Measurements from ENCODE around the gene ENPP7.

Gene ENPP7

DNA sequence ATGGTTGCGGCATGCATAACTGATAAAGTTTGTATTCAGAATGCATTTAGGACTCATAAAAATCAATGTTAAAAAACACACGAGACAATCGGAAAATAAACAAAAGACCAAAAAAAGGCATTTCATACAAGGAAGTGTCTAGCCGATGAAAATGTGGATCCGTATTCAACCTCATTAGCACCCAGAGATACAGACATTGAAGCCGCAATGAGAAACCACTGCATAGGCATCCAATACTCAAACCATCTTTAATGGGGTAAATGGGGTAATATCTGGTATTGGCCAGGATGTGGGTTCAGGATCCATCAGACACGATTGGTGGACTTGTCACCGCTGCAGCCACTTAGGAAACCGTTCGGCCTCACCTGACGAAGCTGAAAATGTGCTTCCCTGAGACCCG, 47.4 kb upstream of the ENPP7 start:
- no peaks in the 10 kb centered on the region for H3K36me3 ChIP-seq (ENCODE audit: insufficient read depth, low read length)
- TF ChIP-seq EZH2 (IDR thresholded peaks at IDR 0.05; ENCODE audit: borderline replicate concordance, low read depth, low read length, severe bottlenecking): no peak
- no peak for TF ChIP-seq CTCF (IDR thresholded peaks at IDR 0.05; ENCODE audit: borderline replicate concordance, extremely low read depth, low read length, poor library complexity, severe bottlenecking)
- no peak for DNase-seq
- no peaks in the 10 kb centered on the region for H3K4me1 ChIP-seq (ENCODE audit: insufficient read depth, low read length)
- H3K9me3 ChIP-seq (ENCODE audit: insufficient read depth, low read length, severe bottlenecking): no peaks in the 10 kb centered on the region
- H3K27me3 ChIP-seq (ENCODE audit: insufficient read depth, low read length, poor library complexity): no peaks in the 10 kb centered on the region
- H3K9ac ChIP-seq (ENCODE audit: low read depth, low read length): no peak overlapping the region
- no peak overlapping the region for H3K4me3 ChIP-seq (ENCODE audit: low read depth in 1 of 2, low read length in 2 of 2)
- no peak overlapping the region for H2AFZ ChIP-seq (ENCODE audit: low read depth, low read length)
- no peak for ATAC-seq (ENCODE audit: insufficient read depth, low read depth)
- no peak overlapping the region for H3K27ac ChIP-seq (ENCODE audit: low read length)
- no peak overlapping the region for H3K4me2 ChIP-seq (ENCODE audit: insufficient read depth, low read length)
- H4K20me1 ChIP-seq (ENCODE audit: insufficient read depth, low read length): no peaks in the 10 kb centered on the region; the same call in 1 of the 2 replicates
- no peaks in the 10 kb centered on the region for H3K79me2 ChIP-seq (ENCODE audit: insufficient read depth, low read length)

GRCh38 chr17:79684132-79684985, 46.4 kb upstream of the ENPP7 start:
- H3K4me3 ChIP-seq (ENCODE audit: low read depth in 1 of 2, low read length in 2 of 2): no peak overlapping the region
- ATAC-seq (ENCODE audit: insufficient read depth, low read depth) (no peak), DNase-seq (no peak)
- H3K9me3 ChIP-seq (ENCODE audit: insufficient read depth, low read length, severe bottlenecking): no peaks in the 10 kb centered on the region
- H3K4me1 ChIP-seq (ENCODE audit: insufficient read depth, low read length): no peaks in the 10 kb centered on the region
- H3K27me3 ChIP-seq (ENCODE audit: insufficient read depth, low read length, poor library complexity): no peaks in the 10 kb centered on the region
- H3K9ac ChIP-seq (ENCODE audit: low read depth, low read length): no peak overlapping the region
- no peak overlapping the region for H3K27ac ChIP-seq (ENCODE audit: low read length)
- TF ChIP-seq CTCF (IDR thresholded peaks at IDR 0.05; ENCODE audit: borderline replicate concordance, extremely low read depth, low read length, poor library complexity, severe bottlenecking) (no peak), EZH2 (IDR thresholded peaks at IDR 0.05; ENCODE audit: borderline replicate concordance, low read depth, low read length, severe bottlenecking) (no peak)
- no peaks in the 10 kb centered on the region for H3K36me3 ChIP-seq (ENCODE audit: insufficient read depth, low read length)
- no peak overlapping the region for H2AFZ ChIP-seq (ENCODE audit: low read depth, low read length)
- no peaks in the 10 kb centered on the region for H3K79me2 ChIP-seq (ENCODE audit: insufficient read depth, low read length)
- H3K4me2 ChIP-seq (ENCODE audit: insufficient read depth, low read length): no peak overlapping the region
- no peaks in the 10 kb centered on the region; the same call in 1 of the 2 replicates for H4K20me1 ChIP-seq (ENCODE audit: insufficient read depth, low read length)

DNA sequence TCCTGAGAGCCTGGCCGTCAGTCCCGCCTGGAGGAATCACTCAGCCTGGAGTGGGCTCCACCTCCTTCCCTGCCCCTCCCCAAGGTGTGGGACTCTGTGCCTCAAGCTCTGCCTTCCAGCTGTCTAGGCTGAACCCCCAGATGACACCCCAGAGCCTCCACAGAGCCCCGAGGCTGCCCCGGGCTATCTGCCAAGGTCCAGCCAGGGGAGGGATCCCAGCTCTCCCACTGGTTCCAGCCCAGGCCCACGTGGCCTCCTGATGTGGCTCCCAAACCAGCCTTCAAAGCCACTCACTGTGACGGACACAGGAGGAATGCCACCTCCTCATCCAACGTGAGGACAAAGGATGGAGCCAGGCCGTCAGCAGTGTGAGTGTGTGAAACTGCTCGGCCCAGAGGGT, 45.6 kb upstream of the ENPP7 start:
- Histone ChIP-seq H2AFZ (ENCODE audit: low read depth, low read length) (no peak overlapping the region), H3K9ac (ENCODE audit: low read depth, low read length) (no peak overlapping the region), H3K4me3 (ENCODE audit: low read depth in 1 of 2, low read length in 2 of 2) (no peak overlapping the region), H3K36me3 (ENCODE audit: insufficient read depth, low read length) (no peaks in the 10 kb centered on the region), H3K9me3 (ENCODE audit: insufficient read depth, low read length, severe bottlenecking) (no peaks in the 10 kb centered on the region), H3K27ac (ENCODE audit: low read length) (no peak overlapping the region), H3K27me3 (ENCODE audit: insufficient read depth, low read length, poor library complexity) (no peaks in the 10 kb centered on the region), H3K4me1 (ENCODE audit: insufficient read depth, low read length) (no peaks in the 10 kb centered on the region), H3K4me2 (ENCODE audit: insufficient read depth, low read length) (no peak overlapping the region), H4K20me1 (ENCODE audit: insufficient read depth, low read length) (no peaks in the 10 kb centered on the region; the same call in 1 of the 2 replicates), H3K79me2 (ENCODE audit: insufficient read depth, low read length) (no peaks in the 10 kb centered on the region)
- no peak for ATAC-seq (ENCODE audit: insufficient read depth, low read depth)
- DNase-seq: no peak
- TF ChIP-seq EZH2 (IDR thresholded peaks at IDR 0.05; ENCODE audit: borderline replicate concordance, low read depth, low read length, severe bottlenecking) (no peak), CTCF (IDR thresholded peaks at IDR 0.05; ENCODE audit: borderline replicate concordance, extremely low read depth, low read length, poor library complexity, severe bottlenecking) (no peak)
